GM21786 (cell line): Measurements from ENCODE around the gene ASNS.
A peak's percentile ranks its signal among the peaks of the same experiment; 100 is the strongest.
"Not testable (repeated sequence)": the region's sequence is repeated elsewhere in the genome, so short reads cannot be mapped to it uniquely, and the experiment has no call there.

ENCODE experiments used
- ATAC-seq: cut with Tn5 transposase; IDR thresholded peaks from one replicate; pipeline ENCODE4 v1.9.1; 2021; ENCODE audit not compliant: unreplicated experiment

ASNS gene, protein sequence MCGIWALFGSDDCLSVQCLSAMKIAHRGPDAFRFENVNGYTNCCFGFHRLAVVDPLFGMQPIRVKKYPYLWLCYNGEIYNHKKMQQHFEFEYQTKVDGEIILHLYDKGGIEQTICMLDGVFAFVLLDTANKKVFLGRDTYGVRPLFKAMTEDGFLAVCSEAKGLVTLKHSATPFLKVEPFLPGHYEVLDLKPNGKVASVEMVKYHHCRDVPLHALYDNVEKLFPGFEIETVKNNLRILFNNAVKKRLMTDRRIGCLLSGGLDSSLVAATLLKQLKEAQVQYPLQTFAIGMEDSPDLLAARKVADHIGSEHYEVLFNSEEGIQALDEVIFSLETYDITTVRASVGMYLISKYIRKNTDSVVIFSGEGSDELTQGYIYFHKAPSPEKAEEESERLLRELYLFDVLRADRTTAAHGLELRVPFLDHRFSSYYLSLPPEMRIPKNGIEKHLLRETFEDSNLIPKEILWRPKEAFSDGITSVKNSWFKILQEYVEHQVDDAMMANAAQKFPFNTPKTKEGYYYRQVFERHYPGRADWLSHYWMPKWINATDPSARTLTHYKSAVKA

DNA sequence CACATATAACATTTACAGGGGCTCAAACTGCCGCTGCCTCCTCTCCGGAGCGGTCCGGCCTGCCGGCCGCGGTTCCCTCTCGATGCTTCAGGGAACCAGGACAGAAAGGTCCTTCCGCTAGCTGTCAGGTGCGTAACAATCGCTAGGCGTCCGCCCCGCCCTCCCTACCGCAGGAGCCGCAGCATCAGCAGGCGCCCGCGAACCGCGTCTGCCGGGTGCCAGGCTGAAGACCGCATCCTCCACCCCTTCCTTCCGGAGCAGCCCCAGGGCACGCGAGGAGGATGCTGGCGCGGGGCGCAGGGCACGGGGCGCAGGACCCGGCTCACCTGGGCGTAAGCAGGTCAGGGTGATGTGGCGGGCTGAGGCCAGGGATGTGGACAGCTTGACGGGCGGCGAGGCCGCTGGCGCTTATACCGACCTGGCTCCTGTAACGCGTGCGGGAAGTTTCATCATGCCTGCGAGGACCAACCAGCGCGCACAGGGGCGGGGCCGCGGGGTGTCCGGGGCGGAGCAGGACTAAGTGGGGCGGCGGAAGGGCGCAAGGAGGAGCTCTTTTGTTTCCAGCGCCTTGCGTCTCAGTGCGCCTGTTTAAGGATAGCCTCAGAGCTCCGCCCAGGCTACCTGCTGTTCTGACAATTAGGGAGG is at the start of gene ASNS:
Gene ASNS (minus strand): TSS at position 384 of the 645 bp plus-strand sequence. CDS start 3,252 bp downstream, outside the sequence.
- peak; percentile 97 for ATAC-seq

DNA sequence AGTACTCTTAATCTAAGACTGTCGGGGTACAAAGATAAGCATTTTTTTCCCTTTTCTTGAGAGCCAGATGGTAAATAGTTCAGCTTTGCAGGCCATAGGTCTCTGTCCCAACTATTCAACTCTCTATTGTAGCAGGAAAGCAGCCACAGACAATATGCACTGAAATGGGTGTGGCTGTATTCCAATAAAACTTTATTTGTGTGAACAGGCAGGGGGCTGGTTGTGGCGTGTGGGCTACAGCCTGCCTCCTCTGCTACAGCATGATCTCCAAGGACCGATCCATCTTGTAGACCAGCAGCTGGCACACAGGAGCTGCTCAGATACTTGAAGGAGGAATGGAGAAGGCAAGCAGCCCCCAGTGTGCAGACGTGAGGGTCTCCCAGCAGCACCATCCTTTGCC is 49.0 kb upstream of the ASNS start:
- ATAC-seq = not testable (repeated sequence)

DNA sequence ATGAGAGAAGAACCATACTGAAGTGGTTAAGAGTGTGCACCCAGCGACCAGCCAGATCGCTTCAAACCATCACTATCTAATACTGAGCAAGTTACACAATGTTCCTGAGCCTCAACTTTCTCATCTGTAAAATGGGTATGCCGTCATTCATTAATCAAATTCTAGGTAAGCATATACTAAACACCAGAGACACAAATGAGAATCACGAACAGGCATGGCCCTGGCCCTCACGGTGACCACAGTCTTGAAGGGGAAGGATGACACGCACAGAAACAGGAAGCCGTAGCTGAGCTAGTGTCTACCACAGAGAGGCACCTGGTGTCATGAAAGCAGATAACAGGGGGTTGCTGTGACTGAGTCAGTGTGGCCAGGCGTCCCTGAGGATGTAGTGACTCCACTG is 43.1 kb upstream of the ASNS start:
- ATAC-seq = not testable (repeated sequence)

DNA sequence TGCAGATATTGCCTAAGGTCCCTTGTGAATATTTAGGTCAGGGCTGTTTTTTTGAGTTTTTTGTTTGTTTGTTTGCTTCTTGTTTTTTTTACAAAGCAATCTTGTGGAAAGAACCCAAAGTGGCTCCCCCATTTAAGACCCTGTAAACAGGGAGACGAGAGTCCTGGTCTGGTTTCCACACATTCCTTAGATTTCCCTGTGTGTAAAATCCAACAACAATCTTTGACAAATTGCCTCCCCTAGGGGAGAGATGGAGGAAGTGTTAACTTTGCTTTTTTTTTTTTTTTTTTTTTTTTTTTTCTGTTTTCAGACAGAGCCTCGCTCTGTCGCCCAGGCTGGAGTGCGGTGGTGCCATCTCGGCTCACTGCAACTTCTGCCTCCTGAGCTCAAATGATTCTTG is 40.1 kb upstream of the ASNS start:
- not testable (repeated sequence) for ATAC-seq

DNA sequence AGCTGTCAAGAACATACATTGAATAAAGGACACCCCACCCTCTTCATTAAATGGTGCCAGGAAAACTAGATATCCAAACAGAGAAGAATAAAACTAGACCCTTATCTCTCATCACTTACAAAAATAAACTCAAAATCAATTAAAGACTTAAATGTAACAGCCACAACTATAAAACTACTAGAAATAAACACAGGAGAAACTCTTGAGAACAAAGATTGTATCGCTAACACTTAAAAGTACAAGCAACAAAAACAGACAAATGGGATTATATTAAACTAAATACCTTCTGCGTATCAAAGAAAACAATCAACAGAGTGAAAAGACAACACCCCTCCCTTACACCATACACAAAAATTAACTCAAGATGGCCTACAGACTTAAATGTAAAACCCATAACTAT is 24.7 kb upstream of the ASNS start:
- not testable (repeated sequence) for ATAC-seq

DNA sequence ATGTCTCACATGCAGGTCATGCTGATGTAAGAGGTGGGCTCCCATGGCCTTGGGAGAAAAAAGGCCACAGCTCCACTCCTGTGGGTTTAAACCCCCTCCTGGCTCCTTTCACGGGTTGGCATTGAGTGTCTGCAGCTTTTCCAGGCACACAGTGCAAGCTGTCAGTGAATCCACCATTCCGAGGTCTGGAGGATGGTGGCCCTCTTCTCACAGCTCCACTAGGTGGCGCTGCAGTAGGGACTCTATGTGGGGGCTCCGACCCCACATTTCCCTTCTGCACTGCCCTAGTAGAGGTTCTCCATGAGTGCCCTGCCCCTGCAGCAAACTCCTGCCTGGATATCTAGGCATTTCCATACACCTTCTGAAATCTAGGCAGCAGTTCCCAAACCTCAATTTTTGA is 19.5 kb upstream of the ASNS start:
- not testable (repeated sequence) for ATAC-seq

DNA sequence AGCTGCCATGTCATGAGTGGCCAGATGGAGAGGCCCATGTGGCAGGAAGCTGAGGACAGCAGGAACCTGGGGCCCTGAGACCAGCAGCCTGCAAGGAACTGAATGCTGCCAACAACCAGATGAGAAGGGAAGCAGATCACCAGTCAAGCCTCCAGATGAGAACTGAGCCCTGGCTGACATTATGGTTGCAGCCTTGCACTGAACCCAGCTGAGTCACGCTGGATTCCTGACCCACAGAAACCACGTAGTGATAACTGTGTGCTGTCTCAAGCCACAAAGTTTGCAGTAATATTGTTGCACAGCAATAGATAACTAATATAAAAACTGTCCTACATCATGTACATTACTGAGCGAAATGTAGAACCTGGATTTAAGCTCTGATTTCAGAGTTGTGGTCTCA is 7.3 kb upstream of the ASNS start:
- ATAC-seq = not testable (repeated sequence)

DNA sequence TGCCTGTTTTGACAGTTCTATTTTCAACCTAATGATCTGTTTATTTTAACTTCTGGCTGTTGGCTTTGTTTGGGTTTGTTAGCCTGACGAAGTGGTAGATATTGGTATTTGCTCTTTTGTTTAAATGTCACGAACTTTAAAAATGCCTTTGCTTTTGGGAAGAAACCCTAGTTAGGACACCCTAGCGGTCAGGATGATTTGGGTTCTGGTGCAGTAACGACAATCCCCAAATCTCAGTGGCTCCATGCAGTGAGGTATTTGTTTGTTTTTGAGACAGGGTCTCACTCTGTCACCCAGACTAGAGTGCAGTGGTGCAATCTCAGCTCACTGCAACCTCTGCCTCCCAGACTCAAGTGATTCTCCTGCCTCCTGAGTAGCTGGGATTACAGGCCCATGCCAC is 2.7 kb upstream of the ASNS start:
- not testable (repeated sequence) for ATAC-seq

DNA sequence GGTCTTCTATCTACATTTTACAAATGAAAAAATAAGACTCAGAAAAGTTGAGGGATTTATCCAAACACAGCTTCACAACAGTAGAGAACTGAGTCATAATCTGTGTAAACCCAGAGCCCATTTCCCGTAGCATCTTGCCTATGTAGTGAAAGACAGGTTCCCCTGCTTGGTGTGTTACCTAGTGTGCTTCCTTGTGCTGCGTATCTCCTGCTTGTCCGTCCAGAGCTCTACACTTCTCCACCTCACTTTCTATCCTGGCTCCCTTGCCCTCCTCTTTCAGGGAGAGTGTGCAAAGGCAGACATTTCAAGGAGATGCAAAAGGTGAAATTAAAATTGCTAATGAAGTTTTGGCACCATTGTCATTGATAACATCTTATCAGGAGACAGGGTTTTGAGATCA is 1.4 kb upstream of the ASNS start:
- no peak for ATAC-seq

DNA sequence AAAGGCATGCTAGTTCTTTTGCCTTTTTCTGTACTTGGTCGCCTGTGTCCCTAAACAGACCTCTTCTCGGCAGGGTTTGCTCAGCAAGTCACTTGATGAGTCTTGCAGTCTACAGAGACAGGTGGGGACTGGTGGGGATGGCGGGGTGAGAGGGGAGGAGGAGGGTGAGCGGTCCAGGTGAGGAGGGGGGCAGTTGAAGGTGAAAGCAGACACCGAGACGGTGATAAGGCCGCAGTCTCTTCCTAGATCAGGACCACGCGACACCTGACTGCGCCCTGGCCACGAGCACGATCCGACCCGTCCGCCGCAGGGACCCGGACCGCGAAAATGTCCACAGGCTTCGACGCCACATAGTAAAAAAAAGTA is 566 bp downstream of the ASNS start:
- no peak for ATAC-seq

DNA sequence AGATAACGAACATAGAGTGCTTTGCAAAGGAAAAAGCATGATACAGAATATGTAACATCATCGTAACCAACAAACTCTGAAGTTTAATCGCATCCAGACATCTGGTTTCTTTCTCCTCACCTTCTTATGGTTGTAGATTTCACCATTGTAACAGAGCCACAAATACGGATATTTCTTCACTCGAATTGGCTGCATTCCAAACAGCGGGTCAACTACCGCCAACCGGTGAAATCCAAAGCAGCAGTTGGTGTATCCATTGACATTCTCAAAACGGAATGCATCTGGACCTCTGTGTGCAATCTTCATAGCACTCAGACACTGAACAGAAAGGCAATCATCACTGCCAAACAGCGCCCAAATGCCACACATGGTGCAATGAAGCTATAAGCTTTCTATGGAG is 3.4 kb downstream of the ASNS start:
- no peak for ATAC-seq

DNA sequence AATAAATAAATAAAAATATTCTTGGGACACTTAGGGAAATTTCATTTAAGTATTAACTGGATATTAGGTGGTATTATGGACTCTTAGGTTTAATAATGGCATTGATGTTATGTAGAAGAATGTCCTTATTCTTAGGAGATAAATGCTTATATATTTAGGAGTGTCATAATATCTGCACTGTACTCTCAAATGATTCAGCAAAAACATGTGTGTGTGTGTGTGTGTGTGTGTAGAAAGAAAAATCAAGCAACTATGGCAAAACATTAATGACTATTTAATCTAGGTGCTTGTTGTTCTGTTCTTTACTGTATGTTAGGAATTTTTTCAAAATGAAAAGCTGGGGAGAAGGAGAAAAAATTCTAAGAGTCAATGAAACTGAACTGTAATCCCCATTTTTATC is 3.9 kb downstream of the ASNS start:
- no peak for ATAC-seq

DNA sequence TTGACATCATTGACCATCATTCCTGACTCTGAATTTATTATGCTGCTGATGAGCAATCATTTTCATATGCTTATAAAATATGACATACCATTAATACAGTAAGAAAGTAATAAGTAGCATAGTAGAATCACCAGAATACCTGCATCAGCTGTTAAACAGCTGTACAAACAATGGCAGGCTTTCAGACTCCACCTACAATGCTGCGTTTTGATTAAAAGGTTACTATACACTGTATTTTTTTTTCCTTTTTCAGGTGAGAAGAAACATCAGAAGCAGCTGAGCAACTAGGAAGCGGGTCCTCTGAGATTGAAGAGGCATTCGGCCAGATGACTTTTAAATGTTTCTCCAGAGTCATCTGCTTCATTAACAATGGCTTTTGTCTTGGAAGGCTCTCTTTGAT is 7.1 kb downstream of the ASNS start:
- ATAC-seq = no peak

DNA sequence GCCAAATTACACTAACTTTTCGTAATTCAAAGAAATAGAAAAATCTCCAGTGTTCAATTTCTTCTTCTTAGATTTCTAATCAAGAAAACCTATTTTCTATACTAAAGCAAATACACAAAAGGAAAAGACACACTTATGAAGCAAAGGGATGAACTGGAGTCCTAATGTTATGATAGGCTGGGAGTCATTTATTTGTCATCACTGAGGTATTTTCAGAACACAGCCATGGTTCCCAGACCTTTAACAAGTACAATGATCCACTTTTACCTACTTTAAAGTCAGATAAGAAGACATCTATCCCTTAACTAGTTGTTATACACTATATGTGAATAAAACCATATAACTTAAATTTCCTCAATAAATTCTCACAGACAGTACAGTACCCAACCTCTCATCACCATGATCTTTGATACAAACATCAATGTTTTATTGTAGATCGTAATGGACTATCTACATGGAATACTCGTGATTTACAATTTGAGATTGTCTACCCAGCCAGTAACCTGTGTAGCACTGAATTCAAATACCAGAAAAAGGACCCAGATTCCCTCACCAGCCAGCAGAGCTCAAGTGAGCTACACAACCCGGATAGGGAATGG is 12.5 kb downstream of the ASNS start:
- no peak for ATAC-seq

DNA sequence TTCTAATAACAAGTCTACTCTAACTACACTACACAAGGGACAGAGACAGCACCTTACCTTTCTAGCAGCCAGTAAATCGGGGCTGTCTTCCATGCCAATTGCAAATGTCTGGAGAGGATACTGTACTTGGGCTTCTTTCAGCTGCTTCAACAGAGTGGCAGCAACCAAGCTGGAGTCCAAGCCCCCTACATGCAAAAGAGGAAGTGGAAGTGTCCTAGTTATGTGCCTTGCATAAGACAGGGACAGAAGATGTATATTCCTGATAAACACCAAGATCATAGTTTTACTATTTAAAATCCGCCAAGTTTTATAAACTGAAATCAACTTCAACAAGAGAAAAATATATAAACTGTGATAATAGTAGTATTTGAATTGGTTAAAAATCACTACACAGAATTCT is 14.0 kb downstream of the ASNS start:
- ATAC-seq = no peak

DNA sequence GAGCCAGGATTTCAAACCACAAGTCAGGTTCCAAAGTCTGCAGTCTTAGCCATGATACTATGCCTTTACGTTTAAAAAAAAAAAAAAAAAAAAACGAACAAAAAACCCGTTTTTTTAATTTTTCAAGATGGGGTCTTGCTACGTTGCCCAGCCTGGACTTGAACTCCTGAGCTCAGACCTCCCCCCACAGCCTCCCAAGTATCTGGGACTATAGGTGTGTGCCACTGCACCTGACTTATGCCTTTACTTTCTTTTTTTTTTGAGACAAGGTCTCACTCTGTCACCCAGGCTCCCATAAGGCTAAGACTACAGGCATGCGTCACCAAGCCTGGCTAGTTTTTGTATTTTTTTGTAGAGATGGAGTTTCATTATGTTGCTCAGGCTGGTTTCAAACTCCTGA is 14.7 kb downstream of the ASNS start:
- no peak for ATAC-seq

DNA sequence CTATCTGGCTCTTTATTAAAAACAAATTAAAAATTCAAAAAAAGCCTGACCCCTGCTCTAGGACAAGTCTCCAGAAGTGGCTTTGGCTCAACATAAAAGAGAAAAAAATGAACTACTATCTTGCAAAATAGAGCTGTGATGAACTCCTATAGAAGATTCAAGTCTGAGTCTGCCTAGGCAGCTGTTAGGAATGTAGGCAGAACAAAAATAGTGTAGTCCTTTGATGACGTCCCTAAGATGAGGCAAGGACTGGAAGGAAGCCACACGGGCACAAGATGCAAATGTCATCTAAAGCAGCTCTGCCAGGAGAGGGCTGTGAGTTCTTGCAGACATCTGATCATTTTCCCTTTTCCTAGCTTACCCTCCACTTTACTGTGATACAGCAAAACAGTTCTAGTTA is 20.5 kb downstream of the ASNS start:
- ATAC-seq = no peak

DNA sequence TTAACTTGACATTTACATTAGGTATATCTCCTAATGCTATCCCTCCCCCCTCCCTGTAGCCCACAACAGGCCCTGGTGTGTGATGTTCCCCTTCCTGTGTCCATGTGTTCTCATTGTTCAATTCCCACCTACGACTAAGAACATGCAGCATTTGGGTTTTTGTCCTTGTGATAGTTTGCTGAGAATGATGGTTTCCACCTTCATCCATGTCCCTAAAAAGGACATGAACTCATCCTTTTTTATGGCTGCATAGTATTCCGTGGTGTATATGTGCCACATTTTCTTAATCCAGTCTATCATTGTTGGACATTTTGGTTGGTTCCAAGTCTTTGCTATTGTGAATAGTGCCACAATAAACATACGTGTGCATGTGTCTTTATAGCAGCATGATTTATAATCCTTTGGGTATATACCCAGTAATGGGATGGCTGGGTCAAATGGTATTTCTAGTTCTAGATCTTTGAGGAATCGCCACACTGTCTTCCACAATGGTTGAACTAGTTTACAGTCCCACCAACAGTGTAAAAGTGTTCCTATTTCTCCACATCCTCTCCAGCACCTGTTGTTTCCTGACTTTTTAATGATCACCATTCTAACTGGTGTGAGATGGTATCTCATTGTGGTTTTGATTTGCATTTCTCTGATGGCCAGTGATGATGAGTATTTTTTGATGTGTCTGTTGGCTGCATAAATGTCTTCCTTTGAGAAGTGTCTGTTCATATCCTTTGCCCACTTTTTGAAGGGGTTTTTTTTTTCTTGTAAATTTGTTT is 21.8 kb downstream of the ASNS start:
- not testable (repeated sequence) for ATAC-seq

DNA sequence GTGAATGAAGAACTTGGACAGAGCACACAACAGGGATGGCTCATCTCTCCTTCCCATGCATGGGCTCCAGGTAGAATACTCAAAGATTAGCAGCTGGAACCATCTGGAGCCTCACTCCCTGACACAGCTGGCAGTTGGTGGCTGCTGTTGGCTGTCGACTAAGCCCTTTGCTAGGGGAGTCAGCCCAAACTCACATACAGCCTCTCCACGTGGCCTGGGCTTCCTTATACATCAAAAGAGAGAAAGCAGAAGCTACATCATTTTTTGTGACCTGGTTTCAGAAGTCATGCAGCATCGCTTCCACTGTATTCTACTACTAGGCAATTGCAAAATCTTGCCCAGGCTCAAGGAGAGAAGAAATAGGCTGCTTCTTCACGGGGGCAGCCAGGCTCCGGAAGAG is 24.4 kb downstream of the ASNS start:
- ATAC-seq = no peak

DNA sequence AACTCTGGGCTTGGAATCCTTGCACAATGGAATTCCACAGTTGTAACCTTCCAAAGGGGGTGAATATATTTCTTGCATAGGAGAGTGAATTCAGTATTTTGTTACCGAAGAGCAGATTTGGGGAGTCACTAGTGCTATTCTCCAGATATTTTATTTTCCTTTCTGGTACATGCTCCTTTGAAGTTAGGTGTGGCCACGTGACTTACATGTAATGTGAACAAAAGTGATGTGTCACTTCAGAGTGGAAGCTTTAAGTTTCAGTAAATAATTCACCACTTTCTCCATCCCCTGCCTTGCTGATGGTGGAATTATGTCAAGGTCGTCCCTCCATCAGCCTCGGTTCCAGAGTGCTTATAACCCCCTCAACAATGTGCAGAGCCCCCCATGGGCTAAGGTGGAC is 25.3 kb downstream of the ASNS start:
- ATAC-seq = no peak

DNA sequence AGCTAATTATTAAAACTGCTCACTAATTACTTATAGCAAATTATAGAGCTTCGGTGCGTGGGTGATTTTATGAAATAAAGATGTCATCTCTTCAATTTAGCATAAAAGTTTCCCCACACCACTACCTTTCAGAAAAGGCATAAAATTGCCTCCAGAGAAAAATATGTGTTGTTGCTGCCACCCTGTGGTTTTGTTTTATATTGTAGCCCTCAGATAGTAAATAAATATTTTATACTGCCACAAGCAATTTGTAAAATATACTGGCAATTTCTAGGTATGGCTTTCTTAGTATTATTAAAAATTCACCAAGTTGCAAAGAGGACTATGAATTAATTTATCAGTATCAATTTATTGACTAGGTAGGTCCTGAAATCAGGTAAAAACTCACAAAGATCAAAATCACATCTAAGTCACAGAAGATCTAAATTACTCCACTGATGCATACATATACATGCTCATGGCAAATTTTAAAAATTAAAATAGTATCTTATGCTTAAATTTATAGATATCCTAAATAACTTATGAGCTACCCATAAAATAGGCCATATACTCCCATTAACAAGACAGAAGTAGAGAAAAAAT is 26.5 kb downstream of the ASNS start:
- peak; percentile 60 for ATAC-seq
